Measurements from ENCODE around the gene CBLC.

Gene CBLC

DNA sequence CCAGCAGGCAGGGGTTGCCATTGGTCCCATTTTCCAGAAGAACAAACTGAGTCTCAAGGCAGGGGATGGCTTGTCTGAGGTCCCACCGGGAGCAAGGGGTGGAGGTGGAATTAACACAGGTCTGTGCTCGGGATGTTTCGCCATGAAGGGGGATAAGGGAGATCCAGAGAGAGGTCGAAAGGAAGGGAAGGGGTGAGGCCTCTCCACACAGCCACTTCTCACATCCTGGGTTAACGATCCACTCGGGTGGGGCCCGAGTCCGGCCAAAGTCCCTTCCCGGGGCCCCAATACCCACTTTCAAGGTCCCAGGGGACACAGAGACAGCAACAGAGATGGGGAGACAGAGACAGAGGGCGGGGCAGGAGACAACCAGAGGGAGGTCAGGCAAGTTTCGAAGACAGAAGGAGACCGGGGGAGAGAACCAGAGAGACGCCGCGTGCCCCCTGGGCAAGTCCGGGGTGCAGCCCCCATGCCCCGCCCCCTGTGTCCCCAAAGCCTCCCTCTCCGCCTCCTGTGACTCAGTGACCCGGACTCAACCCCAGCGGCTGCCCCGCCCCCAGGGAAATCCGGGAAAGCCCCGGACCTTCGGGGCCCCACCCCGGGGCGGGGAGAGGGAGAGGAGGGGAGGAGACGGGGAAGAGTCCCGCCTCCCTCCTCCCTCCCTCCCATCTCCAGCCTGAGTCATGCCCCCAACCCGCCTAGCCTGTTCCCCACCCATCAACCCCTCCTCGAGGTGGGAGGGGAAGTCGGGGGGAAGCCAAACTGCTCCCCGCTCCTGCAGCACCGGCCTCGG is 30.5 kb upstream of the CBLC start:
- DNase-seq: peak; percentile 97

DNA sequence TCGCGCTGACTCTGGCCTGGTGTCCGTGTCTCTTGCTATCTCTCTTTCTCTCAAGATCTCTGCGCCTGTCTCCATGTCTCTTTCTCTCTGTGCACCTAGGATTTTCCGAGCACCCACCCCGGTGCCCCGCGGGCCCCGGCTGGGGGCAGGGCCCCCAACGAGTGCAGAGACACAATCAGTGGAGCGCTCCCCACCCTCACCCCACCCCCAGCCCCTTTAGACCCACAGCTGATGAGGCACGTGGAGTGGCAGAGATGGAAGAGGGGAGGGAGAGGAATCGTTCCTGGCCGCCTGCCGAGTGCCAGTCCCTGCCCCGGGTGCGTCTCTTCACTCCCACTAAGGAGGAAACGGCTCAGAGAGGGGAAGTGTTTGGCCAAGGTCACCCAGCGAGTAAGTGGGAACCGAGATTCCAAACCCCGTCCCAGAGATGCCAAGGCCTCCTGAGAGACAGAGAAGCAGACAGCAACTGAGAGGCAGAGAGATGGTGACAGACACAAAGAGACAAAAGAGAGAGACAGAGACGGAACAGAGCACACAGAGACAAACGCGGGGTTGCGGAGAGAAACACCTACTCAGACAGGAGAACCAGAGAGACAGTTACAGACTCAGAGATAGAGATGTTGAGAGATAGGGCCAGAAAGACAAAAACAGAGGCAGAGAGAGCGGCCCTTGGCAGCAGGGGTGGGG is 29.8 kb upstream of the CBLC start:
- peak; percentile 77 for DNase-seq

DNA sequence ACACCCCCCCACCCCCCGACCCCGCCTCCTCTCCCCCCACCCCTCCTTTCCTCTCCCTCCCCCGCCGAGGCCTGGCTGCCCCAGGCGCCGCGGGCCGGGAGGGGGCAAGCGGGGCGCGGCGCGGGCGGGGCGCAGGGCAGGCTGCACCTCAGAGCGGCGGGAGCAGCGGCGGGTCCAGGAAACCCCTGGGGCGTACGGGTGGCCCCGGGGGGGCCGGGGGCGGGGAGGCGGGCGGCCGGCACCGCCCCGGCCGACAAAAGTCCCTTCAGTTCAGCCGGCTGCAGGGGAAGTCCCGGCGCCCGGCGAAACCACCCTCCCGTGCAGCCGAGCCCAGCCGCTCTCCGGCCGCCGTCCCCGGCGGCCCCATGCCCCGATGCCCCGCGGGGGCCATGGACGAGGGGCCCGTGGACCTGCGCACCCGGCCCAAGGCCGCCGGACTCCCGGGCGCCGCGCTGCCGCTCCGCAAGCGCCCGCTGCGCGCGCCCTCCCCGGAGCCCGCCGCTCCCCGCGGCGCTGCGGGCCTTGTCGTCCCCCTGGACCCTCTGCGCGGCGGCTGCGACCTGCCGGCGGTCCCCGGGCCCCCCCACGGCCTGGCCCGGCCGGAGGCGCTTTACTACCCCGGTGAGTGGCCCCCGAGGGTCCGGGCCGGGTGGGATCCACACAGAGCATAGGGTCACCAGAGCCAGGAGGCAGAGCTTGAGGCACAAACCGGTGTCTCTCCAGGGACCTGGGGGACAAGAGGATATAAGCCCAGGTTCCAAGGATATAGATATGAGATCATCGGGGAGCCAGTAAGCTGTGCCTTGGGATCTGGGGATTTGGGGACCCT is 29.1 kb upstream of the CBLC start, which contains the start of gene BCL3:
TSS of gene BCL3 (plus strand) at position 283 of the 829 bp plus-strand sequence. CDS start at position 366, 83 bp downstream.
- no peak for DNase-seq

DNA sequence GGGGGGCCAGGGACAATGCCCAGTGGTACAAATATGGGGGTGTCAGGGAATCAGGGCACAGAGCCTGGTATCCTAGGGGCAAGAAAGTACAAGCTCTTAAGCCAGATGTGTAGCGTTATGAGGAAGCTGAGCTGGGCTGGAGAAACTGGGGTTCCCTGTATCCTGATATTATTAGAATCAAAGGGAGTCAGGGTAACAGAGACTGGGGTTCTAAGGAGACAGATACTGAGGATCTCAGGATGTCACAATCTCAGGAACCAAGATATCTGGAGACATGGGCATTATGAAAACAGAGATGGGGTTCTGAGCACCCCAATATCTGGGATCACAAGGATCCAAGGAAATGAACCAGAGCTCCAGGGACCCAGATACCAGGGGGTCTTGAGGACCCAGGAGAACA is 28.4 kb upstream of the CBLC start:
- DNase-seq: no peak

DNA sequence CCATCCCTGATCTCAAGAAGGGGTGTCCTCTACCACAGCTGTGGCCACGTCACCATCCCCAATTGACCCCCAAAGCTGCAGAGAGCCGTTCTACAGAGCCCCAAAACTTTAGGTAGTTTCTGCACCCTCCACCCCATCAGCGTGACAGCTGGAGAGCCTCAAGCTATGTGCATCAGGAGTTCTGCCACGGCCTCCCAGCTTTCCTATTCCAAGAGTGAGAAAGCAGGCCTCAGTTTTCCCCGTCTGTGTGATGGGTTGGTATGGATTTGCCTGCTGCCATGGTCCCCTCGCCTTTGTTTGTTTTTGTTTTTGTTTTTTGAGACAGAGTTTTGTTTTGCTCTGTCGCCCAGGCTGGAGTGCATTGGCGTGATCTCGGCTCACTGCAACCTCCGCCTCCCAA is 27.7 kb upstream of the CBLC start:
- DNase-seq: no peak

DNA sequence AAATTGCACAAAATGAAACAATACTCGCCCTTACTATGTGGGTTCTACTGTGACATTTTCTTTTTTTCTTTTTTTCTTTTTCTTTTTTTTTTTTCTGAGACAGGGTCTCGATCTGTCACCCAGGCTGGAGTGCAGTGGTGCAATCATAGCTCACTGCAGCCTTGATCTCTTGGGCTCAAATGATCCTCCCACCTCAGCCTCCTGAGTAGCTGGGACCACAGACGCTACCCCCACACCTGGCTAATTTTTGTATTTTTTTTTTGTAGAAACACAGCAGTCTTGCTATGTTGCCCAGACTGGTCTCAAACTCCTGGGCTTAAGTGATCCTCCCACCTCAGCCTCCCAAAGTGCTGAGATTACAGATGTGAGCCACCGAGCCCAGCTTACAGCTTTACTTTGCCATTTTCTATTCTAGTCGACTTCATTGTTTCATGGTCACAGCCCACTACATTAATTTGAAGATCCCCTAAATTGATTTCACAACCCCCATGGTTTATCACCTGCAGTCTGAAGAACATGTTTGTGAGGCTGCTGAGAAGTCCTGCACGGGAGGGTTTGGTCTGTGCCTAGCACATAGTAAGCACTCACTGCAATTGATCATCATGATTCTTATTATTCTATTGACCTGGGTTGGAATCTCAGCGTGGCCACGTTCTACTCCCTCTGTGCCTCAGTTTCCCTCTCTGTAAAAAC is 25.4 kb upstream of the CBLC start:
- DNase-seq: no peak

DNA sequence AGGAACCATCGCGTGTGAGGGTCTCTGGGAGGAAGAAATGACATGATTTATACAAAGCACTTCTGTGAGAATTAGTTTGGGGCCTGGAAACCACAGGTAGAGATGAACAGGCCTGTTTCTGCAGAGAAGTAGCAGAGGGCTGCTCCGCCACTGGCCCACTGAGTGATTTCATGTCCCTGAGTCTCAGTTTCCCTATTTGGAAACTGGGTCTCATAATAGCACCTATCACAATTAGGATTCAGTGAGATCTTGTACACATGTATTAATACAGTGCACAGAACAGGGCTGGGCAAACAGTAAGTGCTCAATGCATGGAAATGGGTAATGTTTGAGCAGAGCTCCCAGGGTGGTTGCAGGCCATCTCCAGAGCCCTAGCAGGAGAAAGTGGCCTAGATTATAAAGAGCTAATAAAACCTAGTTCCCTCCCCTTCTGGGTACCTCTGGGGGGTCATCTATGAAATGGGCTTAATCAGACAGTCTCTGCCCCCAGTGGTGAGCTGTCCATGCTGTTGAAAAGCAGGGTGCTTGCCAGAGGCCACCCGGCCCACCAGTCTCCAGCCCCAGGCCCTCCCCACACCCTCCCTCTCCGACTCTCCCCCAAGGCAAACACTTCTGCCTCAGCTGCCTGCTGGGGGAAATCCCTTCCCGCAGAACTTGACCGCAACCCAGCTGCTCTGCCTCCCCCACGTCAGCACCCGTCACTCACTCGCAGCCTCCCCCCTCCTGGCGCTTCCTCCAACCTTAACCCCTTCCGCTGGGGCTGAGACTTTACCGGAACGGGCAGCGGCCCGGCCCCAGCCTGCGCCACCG is 24.7 kb upstream of the CBLC start:
- peak; percentile 98 for DNase-seq

DNA sequence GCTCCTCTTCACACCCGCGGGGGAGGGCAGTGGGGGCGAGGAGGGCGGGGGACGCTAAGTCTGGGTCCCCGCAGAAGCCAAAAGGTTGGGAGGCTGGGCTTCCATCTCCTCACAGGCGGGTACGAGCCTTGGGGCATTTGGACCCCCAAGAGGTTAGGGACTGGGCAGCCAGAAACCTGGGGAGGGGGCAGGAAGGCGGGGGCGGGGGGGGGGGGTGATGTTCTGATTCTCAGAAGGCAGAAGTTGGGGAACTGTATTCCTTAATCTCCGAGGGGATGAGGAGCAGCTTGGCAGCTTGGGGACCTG is 24.1 kb upstream of the CBLC start:
- no peak for DNase-seq

DNA sequence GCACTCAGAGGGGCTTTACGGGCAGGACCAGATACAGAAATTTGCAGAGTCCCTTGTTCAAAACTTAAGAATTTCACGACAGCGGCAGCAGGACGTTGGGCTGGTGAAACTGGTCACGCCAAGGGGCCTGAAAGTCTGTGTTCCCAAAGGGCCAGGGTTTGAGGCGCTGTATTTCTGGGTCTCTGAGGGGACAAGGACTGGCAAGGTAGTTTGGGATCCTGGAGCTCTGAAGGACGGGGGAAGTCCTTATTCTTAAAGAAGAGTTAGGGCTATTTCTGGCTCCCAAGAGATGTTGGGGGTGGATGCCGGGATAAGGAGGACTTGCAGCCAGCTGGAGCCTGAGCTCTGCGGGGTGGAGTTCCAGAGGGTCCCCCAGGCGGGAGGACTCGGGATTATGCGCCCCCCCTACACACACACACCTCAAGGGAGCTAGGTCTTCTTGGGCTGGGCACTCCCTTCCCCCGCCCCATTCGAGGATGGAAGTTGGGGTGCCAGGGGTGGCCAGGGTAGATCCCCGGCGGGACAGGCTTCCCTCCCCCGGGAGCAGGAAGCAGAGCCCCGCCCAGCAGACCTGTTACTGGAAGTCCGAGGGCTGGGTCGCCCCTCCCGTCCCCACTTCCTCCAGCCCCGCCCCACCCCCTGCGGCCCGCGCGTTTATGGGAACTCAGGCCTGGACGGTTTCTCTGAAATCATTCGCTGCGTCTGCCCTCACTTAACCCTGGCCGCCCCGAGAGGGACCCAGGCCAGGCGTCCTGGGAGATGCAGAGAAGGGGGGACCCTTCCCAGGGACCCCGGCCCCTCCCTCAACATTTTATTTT is 23.5 kb upstream of the CBLC start:
- DNase-seq: peak; percentile 89

DNA sequence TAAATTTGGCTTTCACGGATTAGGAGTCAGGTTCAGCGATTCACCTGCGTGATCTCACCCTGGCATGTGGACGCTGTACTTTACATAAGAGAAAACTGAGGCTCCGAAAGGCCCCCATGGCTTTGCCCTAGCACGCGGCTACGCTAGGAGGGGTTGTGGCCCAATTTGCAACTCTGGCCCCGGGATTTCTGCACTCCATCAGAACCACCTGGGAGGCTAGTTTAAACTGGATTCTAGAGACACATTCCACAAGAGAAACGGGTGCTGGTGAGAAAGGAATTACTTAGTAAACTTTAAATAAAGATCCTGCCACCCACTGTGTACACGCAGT is 23.0 kb upstream of the CBLC start:
- DNase-seq: no peak

DNA sequence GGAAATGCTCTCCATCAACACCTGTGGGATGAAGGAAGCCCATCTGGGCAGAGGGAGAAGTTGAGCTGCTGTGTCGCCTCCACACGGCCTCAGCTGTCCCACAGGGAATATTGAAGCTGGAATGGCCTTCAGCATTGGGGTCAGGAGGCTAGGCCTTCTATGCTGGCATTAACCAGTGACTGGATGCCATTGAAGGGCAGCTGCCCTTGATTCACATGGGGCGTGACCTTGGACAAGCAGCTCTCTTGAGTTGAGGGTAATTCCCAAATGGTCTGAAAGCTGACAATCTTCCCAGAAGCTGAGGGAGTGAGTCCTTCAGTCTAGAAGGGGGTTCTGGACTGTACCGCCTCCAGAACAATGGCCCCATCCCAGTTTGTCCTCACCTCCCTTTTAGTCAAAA is 22.5 kb upstream of the CBLC start:
- DNase-seq: no peak

DNA sequence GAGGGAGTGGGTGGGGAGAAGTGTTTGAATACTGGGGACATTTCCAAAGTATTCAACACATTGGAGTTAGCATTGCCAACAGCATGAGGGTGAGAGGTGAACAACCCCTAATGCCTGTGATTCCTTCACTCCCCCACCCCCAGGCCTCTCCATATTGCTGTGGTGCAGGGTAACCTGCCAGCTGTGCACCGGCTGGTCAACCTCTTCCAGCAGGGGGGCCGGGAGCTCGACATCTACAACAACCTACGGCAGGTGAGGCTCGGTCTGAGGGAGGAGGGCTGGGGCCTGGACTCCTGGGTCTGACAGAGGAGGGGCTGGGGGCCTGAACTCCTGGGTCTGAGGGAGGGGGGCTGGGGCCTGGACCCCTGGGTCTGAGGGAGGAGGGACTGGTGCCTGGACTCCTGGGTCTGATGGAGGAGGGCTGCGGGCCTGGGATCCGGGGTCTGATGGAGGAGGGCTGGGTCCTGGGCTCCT is 21.6 kb upstream of the CBLC start:
- DNase-seq: no peak

DNA sequence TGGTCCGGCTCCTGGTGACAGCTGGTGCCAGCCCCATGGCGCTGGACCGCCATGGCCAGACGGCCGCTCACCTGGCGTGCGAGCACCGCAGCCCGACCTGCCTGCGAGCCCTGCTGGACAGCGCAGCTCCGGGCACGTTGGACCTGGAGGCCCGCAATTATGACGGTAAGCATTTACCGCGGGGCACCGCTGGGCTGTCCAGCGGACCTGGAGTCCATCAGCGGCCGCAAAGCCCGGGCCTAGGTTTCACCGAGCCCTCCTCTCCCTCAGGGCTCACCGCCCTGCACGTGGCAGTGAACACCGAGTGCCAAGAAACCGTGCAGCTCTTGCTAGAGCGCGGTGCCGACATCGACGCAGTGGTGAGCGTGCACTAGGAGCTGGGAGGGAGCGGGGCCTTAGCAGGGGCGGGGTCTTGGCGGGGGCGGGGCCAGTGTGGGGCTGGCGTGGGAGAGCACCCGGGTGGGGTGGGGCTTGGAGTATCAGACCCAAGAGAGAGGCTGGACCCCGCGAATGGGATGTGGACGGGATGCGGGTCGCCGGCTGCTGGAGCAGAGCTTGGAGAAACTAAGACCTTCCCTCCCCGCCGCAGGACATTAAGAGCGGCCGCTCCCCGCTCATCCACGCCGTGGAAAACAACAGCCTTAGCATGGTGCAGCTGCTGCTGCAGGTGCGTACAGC is 20.5 kb upstream of the CBLC start:
- DNase-seq: no peak

DNA sequence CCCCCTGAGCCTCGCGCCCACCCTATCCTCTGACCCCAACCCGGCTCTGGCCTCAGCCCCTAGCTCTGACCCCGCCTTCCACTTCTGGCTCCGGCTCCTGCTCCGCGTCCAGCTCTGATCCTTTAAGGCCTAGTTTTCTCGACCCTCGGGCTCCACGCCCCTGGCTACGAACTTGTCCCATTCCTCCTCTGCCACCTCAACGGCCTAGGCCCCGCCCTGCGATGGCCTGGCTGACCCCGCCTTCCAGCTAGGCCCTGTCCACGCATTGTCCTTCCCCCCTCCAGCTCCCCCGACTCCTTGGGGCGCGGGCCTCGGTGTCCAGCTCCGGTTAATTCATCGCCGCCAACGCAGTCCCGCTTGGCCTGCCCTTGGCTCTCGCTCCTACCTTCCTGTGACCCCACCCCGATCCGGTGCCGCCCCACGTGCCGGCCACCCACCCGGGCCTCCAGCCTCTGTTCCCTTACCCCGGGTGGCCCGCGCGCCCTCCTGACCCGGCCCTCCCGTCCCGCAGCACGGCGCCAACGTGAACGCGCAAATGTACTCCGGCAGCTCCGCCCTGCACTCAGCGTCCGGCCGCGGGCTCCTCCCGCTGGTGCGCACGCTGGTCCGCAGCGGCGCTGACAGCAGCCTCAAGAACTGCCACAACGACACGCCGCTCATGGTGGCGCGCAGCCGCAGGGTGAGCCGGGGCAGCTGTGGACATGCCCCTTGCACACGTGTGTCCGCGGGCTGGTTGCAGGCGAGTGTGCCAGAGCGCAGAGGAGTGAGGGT is 19.8 kb upstream of the CBLC start:
- DNase-seq: no peak

DNA sequence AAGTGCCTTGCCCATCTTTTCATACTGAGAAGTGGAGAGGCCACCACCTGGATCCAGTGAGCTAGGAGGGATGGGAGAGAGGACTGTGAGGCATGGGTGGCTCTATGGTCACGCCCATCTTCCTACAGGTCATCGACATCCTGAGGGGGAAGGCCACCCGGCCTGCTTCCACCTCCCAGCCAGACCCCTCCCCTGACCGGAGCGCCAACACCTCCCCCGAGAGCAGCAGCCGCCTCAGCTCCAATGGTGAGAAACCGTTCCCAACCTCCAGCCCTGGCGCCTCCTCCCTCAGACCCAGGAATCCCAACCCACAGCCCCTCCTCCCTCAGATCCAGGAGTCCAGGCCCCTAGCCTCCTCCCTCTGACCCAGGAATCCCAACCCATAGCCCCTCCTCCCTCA is 19.1 kb upstream of the CBLC start:
- DNase-seq: no peak

DNA sequence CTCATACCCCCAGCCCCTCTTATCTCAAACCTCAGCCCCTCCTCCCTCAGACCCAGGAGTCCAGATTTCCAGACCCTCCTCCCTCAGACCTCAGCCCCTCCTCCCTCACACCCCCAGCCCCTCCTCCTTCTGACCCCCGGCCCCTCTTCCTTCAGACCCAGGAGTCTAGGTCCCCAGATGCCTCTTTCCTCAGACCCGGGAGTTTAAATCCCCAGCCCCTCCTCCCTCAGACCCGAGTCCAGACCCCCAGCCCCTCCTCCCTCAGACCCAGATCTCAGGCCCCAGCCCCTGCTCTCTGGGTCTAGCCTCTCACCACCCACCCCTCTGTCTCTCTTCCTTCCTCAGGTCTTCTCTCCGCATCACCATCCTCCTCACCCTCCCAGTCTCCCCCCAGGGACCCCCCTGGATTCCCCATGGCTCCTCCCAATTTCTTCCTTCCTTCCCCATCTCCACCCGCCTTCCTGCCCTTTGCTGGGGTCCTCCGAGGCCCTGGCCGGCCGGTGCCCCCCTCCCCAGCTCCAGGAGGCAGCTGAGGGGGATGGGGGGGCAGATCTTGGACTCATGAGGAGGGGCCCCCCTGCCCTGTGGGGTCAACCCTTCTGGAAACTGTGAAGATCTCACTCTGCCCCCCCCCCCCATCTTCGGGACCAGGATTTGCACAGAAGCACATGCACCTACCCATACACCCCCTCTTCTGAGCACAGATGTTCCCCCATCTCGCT is 18.4 kb upstream of the CBLC start:
- DNase-seq: no peak

DNA sequence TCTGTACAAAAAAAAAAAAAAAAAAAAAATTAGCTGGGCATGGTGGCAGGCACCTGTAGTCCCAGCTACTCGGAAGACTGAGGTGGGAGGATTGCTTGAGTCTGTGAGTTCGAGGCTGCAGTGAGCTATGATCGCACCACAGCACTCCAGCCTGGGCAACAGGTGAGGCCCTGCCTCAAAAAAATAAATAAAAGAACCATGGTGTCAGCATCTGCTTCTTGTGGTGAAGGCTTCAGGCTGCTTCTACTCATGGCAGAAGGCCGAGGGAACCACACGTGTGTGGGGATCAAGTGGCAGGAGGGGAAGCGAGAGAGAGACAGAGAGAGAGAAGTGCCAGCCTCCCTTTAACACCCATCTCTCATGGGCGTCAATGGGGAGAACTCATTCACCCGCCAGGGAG is 15.7 kb upstream of the CBLC start:
- DNase-seq: no peak

DNA sequence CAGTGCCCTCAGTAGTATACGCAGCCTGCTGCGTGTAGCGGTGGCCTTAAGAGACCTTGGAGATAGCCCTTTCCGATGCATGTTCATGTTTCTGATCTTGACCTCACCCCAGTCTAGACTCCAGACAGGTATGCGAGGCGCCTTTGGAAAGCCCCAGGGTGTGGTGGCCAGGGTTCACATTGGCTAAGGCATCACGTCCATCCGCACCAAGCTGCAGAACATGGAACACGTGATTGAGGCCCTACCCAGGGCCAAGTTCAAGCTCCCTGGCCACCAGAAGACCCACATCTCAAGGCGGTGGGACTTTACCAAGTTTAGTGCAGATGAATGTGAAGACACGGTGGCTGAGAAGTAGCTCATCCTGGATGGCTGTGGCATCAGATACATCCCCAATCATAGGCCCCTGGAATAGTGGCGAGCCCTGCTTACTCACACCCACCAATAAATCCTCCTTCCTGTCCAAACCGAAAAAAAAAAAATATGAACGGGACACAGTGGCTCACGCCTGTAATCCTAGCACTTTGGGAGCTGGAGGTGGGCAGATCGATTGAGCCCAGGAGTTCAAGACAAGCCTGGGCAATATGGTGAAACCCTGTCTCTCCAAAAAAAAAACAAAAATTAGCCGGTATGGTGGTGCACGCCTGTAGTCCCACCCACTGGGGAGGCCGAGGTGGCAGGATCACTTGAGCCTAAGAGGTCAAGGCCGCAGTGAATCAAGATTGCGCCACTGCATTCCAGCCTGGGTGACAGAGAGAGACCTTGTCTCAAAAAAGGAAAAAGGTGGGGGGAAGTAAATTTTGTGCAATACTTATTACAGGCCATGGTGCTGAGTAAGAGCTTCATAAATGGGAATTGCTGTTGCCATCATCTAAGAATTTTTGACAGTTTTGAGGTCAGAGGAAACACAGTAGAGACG is 12.4 kb upstream of the CBLC start:
- peak; percentile 31 for DNase-seq

Data from EL (cell line).